ENCODE data around the gene RAB3C.

GRCh38 chr5:58855851-58856739, 273.2 kb downstream of the RAB3C start:
- TF ChIP-seq CTCF (IDR thresholded peaks at IDR 0.05), result no peak
- no peak for TF ChIP-seq POLR2A (IDR thresholded peaks at IDR 0.05)

All from body of pancreas (tissue), 4 donors.